Stomach (tissue), 4 donors: ENCODE results near the gene ARHGAP40.

Experiments
- EP300 ChIP-seq: sonication (generic); formaldehyde crosslinking; IDR thresholded peaks from one replicate; pipeline ENCODE4 v1.6.1; 2017; ENCODE audit warnings: antibody characterized with exemption
- POLR2A ChIP-seq, 4 donors: fragments of 450-650 bp; IDR thresholded peaks; one replicate each; pipeline ENCODE4 v1.6.1; 2016; ENCODE audit warnings: antibody characterized with exemption in 4 of 4, control low read depth in 2 of 4, mild to moderate bottlenecking in 1 of 4, moderate library complexity in 1 of 4
- POLR2AphosphoS5 ChIP-seq, 3 donors: sonication (generic); formaldehyde crosslinking; IDR thresholded peaks; one replicate each; pipeline ENCODE4 v1.6.1; 2016; ENCODE audit warnings: antibody characterized with exemption in 3 of 3
- TF ChIP-seq, protein P1 (sequence below), 7 experiments: fragments of 450-650 bp in 4 of 7; fragments of 200-600 bp in 3 of 7; sonication (generic) in 3 of 7; IDR thresholded peaks; one replicate each; pipeline ENCODE4 v1.5.1; 2016 to 2019; ENCODE audit warnings: antibody characterized with exemption in 7 of 7, control low read depth in 2 of 7, mild to moderate bottlenecking in 1 of 7

DNA sequence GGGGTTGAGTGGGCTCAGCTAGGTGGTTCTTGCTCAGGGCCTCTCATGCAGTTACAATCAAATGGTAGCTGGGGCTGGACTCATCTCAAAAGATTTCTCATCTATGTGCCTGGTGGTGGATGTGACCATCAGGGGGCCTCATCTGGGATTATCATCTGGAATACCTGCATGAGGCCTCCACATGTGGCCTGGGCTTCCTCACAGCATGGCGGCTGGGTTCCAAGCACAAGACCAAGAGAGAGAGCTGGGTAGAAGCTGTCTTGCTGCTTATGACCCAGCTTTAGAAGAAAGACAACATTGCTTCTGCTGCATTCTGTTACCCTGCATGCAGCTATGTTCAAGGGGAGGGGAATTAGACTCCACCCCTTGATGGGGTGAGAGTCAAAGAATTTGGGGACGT, 22.5 kb downstream of the ARHGAP40 start:
- no peak for TF ChIP-seq POLR2A (IDR thresholded peaks at IDR 0.05)
- TF ChIP-seq, protein P1, sequence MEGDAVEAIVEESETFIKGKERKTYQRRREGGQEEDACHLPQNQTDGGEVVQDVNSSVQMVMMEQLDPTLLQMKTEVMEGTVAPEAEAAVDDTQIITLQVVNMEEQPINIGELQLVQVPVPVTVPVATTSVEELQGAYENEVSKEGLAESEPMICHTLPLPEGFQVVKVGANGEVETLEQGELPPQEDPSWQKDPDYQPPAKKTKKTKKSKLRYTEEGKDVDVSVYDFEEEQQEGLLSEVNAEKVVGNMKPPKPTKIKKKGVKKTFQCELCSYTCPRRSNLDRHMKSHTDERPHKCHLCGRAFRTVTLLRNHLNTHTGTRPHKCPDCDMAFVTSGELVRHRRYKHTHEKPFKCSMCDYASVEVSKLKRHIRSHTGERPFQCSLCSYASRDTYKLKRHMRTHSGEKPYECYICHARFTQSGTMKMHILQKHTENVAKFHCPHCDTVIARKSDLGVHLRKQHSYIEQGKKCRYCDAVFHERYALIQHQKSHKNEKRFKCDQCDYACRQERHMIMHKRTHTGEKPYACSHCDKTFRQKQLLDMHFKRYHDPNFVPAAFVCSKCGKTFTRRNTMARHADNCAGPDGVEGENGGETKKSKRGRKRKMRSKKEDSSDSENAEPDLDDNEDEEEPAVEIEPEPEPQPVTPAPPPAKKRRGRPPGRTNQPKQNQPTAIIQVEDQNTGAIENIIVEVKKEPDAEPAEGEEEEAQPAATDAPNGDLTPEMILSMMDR (IDR thresholded peaks at IDR 0.05) = no peak
- TF ChIP-seq POLR2AphosphoS5 (IDR thresholded peaks at IDR 0.05) = no peak
- no peak for TF ChIP-seq EP300
